HEK293 (cell line): Measurements from ENCODE around the gene PACRG.

Experiments
- BCL11B ChIP-seq: fragments of 450-650 bp; formaldehyde crosslinking; IDR thresholded peaks from 2 replicates; pipeline ENCODE4 v1.5.1; 2016; ENCODE audit warnings: low read depth, missing biosample characterization, missing genetic modification characterization
- CTCF ChIP-seq: fragments of 450-650 bp; formaldehyde crosslinking; IDR thresholded peaks from 2 replicates; pipeline ENCODE4 v1.5.1; 2016; ENCODE audit warnings: missing biosample characterization, missing genetic modification characterization
- GLI4 ChIP-seq: fragments of 450-650 bp; formaldehyde crosslinking; IDR thresholded peaks from 2 replicates; pipeline ENCODE4 v1.5.1; 2016; ENCODE audit warnings: missing biosample characterization, missing genetic modification characterization
- HOXA7 ChIP-seq: sonication (generic); formaldehyde crosslinking; IDR thresholded peaks from 2 replicates; pipeline ENCODE4 v1.8.1; 2022; ENCODE audit warnings: missing genetic modification reagents, borderline replicate concordance
- KLF10 ChIP-seq: fragments of 450-650 bp; IDR thresholded peaks from 2 replicates; pipeline ENCODE4 v1.5.1; 2018; ENCODE audit warnings: missing biosample characterization, mild to moderate bottlenecking, missing genetic modification characterization
- SALL2 ChIP-seq: fragments of 450-650 bp; formaldehyde crosslinking; IDR thresholded peaks from 2 replicates; pipeline ENCODE4 v1.5.0; 2017; ENCODE audit warnings: missing biosample characterization, mild to moderate bottlenecking, missing genetic modification characterization, borderline replicate concordance
- SP2 ChIP-seq: fragments of 450-650 bp; formaldehyde crosslinking; IDR thresholded peaks from 2 replicates; pipeline ENCODE4 v1.5.1; 2016; ENCODE audit warnings: missing biosample characterization, missing genetic modification characterization
- TRIM28 ChIP-seq: IDR thresholded peaks from 2 replicates; pipeline ENCODE4 v1.6.1; 2011; ENCODE audit warnings: low read length, control low read depth, borderline replicate concordance
- ZNF184 ChIP-seq: fragments of 450-650 bp; IDR thresholded peaks from 2 replicates; pipeline ENCODE4 v1.5.1; 2018; ENCODE audit warnings: missing biosample characterization, mild to moderate bottlenecking, missing genetic modification characterization
- ZNF211 ChIP-seq: fragments of 450-650 bp; formaldehyde crosslinking; IDR thresholded peaks from 2 replicates; pipeline ENCODE4 v1.5.1; 2016; ENCODE audit warnings: low read depth, missing biosample characterization, missing genetic modification characterization
- ZNF26 ChIP-seq: fragments of 450-650 bp; formaldehyde crosslinking; IDR thresholded peaks from 2 replicates; pipeline ENCODE4 v1.5.1; 2016; ENCODE audit warnings: missing biosample characterization, missing genetic modification characterization
- ZNF514 ChIP-seq: fragments of 450-650 bp; formaldehyde crosslinking; IDR thresholded peaks from 2 replicates; pipeline ENCODE4 v1.5.1; 2016; ENCODE audit warnings: missing biosample characterization, missing genetic modification characterization
- ZNF776 ChIP-seq: fragments of 450-650 bp; formaldehyde crosslinking; IDR thresholded peaks from 2 replicates; pipeline ENCODE4 v1.5.0; 2017; ENCODE audit warnings: missing biosample characterization, missing genetic modification characterization, borderline replicate concordance

GRCh38 chr6:163162007-163162873, 434.5 kb downstream of the PACRG start:
- TF ChIP-seq GLI4 (tag by site-specific recombination) (no peak), SP2 (no peak), BCL11B (no peak), TRIM28 (no peak), ZNF26 (tag by site-specific recombination) (no peak), CTCF (no peak), ZNF776 (tag by site-specific recombination) (no peak), SALL2 (tag by site-specific recombination) (no peak), ZNF184 (tag by site-specific recombination) (no peak), HOXA7 (no peak), ZNF211 (tag by site-specific recombination) (no peak), ZNF514 (tag by site-specific recombination) (no peak), KLF10 (tag by site-specific recombination) (no peak)
